Measurements from ENCODE around the gene SMPD1. TPM values are rescaled to one million over a fixed set of nuclear protein-coding genes. Genes with fewer than 3 reads are reported as not detected.

Gene SMPD1
- total and polyA plus RNA-seq, 2 of the 8 experiments (the other 6 are each of a cell fraction or from before 2014, with no cell fraction given): 1.9 to 2.4 TPM

DNA sequence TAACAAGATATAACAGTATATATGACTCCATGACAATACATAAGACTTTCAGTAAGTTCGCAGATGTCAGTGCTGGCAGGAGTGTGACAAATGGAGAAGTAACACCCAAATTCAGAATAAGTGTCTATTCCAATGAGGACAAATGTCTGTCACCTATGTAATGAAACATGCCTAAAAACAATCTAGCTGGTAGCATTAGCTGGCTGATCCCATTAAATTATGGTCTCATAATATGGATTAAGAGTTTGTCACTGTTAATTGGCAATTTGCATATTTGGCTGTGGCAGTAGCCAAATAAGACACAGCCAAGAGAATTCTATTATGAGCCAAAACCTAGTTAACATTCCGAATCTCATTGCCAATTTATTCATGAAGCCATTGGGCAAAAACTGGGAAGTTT lies 39.8 kb upstream of the SMPD1 start:
- 85% methylated on average over 2 of the region's 2 CpGs; no CpG with 5 or more reads in 1 of the 2 experiments for WGBS, 2 experiments (ENCODE audit: extremely low coverage in 1 of 2, insufficient coverage in 1 of 2, insufficient read length in 1 of 2, insufficient replicate concordance in 2 of 2, low coverage in 1 of 2, low lambda C conversion rate in 2 of 2, missing lambda C conversion rate in 1 of 2)
- Histone ChIP-seq H2BK20ac (ENCODE audit: low read length) (no peak overlapping the region), H4K91ac (replicated peaks; ENCODE audit: insufficient read length, low read length) (no peak overlapping the region), H3K14ac (ENCODE audit: insufficient read length) (no peak overlapping the region), H3K79me2 (ENCODE audit: control insufficient read depth in 1 of 2, insufficient read depth in 2 of 2, low read length in 2 of 2) (no peaks in the 10 kb centered on the region), H3K9me3 (ENCODE audit: insufficient read depth in 2 of 2, low read depth in 1 of 2, low read length in 1 of 2) (0 out of 4 replicates have a peak, but pooled peaks cover 0 to 4% of the 10 kb centered on the region in 2 experiments), H3K23me2 (ENCODE audit: low read depth, low read length) (no peaks in the 10 kb centered on the region), H3K4me2 (ENCODE audit: insufficient read depth in 1 of 2, low read depth in 2 of 2, low read length in 2 of 2) (no peak overlapping the region), H3K27ac (ENCODE audit: low read depth, low read length) (no peak overlapping the region), H3K9ac (replicated peaks in 1 of 4; ENCODE audit: extremely low read depth in 1 of 4, low read depth in 3 of 4, low read length in 3 of 4) (no peak overlapping the region), H3K27me3 (replicated peaks in 1 of 4; ENCODE audit: control insufficient read depth in 3 of 4, extremely low read depth in 1 of 4, insufficient read depth in 3 of 4, low read length in 3 of 4) (no peaks in the 10 kb centered on the region), H3K4ac (replicated peaks; ENCODE audit: insufficient read length, low read depth, low read length) (no peak overlapping the region), H3K36me3 (ENCODE audit: control insufficient read depth in 2 of 4, insufficient read depth in 4 of 4, low read length in 3 of 4) (no peaks in the 10 kb centered on the region), H3K23ac (ENCODE audit: insufficient read length) (no peak overlapping the region), H3K18ac (ENCODE audit: extremely low read depth, low read length) (no peak overlapping the region), H2AFZ (ENCODE audit: low read length) (no peak overlapping the region), H2BK12ac (ENCODE audit: low read depth, low read length) (no peak overlapping the region), H3K79me1 (ENCODE audit: low read depth, low read length) (no peaks in the 10 kb centered on the region; the same call in 1 of the 2 replicates), H2AK5ac (ENCODE audit: low read depth, low read length) (no peak overlapping the region), H4K8ac (ENCODE audit: extremely low read depth, insufficient read depth, low read length) (no peak overlapping the region), H3K4me1 (replicated peaks in 1 of 4; ENCODE audit: control insufficient read depth in 3 of 4, insufficient read depth in 4 of 4, low read length in 3 of 4) (no peaks in the 10 kb centered on the region), H2BK15ac (ENCODE audit: low read length) (no peak overlapping the region), H2BK120ac (replicated peaks; ENCODE audit: low read depth, low read length) (no peak overlapping the region), H4K20me1 (replicated peaks in 1 of 2; ENCODE audit: control insufficient read depth in 1 of 2, insufficient read depth in 2 of 2, low read length in 2 of 2) (no peaks in the 10 kb centered on the region), H2BK5ac (ENCODE audit: low read depth, low read length) (no peak overlapping the region), H3K4me3 (ENCODE audit: extremely low read depth in 1 of 4, insufficient read depth in 2 of 4, low read depth in 3 of 4, low read length in 4 of 4) (no peak overlapping the region), H3K56ac (replicated peaks; ENCODE audit: insufficient read length, low read depth, low read length) (no peak overlapping the region), H4K5ac (ENCODE audit: insufficient read length, low read depth, low read length) (no peak overlapping the region)
- CTCF ChIA-PET (ENCODE audit: partially characterized antibody): interaction anchor here (0.8 to 7.4 kb wide), 13 partner anchors 8 to 359 kb away, joined by 3 to 145 read pairs (median 9); partner anchors contain the start of genes CAVIN3 and CCKBR
- FAIRE-seq (no peak), DNase-seq (ENCODE audit: low read depth in 1 of 2, low spot score in 2 of 2) (no peak)
- POLR2A ChIA-PET (ENCODE audit: partially characterized antibody): no interaction called here
- TF ChIP-seq TEAD4 (IDR thresholded peaks at IDR 0.05; ENCODE audit: low read depth, low read length): no peak
- TF ChIP-seq MAFK (IDR thresholded peaks at IDR 0.05; ENCODE audit: low read depth, low read length): no peak
- TF ChIP-seq FOSL1 (IDR thresholded peaks at IDR 0.05; ENCODE audit: insufficient read depth, low read depth, low read length): no peak
- TF ChIP-seq JUN (IDR thresholded peaks at IDR 0.05; ENCODE audit: low read depth, low read length): no peak
- no peak for TF ChIP-seq POU5F1 (IDR thresholded peaks at IDR 0.05; ENCODE audit: low read depth, low read length)
- no peak for TF ChIP-seq TAF1 (IDR thresholded peaks at IDR 0.05; ENCODE audit: low read depth, low read length)
- no peak for TF ChIP-seq SUZ12 (IDR thresholded peaks at IDR 0.05; ENCODE audit: low read length)
- no peak for TF ChIP-seq BRCA1 (IDR thresholded peaks at IDR 0.05; ENCODE audit: low read depth, low read length)
- no peak for TF ChIP-seq PHF8 (conservative IDR thresholded peaks at IDR 0.05; ENCODE audit: low read depth, low read length)
- TF ChIP-seq RBBP5 (IDR thresholded peaks at IDR 0.05; ENCODE audit: borderline replicate concordance, low read depth, low read length): no peak
- TF ChIP-seq CHD1 (IDR thresholded peaks at IDR 0.05; ENCODE audit: low read depth, low read length): no peak
- no peak for TF ChIP-seq BACH1 (IDR thresholded peaks at IDR 0.05; ENCODE audit: low read length)
- TF ChIP-seq RAD21 (IDR thresholded peaks at IDR 0.05 in 1 of 2, conservative IDR thresholded peaks at IDR 0.05 in 1 of 2; ENCODE audit: low read depth in 2 of 2, low read length in 2 of 2): no peak
- no peak for TF ChIP-seq SP2 (IDR thresholded peaks at IDR 0.05; ENCODE audit: low read length)
- TF ChIP-seq KDM1A (IDR thresholded peaks at IDR 0.05; ENCODE audit: borderline replicate concordance, low read length): no peak
